ENCODE data around the gene CEP164.

GRCh38 chr11:117428186-117428855 lies 100.7 kb downstream of the CEP164 start:
- TF ChIP-seq EZH2 (IDR thresholded peaks at IDR 0.05; ENCODE audit: insufficient read depth, low read length), result no peak
- no peak for TF ChIP-seq CTCF (IDR thresholded peaks at IDR 0.05; ENCODE audit: insufficient read depth, low read depth, low read length)

Measured in astrocyte (in vitro differentiated cells and primary cell).